ENCODE data around the gene SLC25A44. TPM values are rescaled to one million over a fixed set of nuclear protein-coding genes. Genes with fewer than 3 reads are reported as not detected.

SLC25A44 gene
- total RNA-seq, result 5.8 and 7.4 TPM in 2 replicates

DNA sequence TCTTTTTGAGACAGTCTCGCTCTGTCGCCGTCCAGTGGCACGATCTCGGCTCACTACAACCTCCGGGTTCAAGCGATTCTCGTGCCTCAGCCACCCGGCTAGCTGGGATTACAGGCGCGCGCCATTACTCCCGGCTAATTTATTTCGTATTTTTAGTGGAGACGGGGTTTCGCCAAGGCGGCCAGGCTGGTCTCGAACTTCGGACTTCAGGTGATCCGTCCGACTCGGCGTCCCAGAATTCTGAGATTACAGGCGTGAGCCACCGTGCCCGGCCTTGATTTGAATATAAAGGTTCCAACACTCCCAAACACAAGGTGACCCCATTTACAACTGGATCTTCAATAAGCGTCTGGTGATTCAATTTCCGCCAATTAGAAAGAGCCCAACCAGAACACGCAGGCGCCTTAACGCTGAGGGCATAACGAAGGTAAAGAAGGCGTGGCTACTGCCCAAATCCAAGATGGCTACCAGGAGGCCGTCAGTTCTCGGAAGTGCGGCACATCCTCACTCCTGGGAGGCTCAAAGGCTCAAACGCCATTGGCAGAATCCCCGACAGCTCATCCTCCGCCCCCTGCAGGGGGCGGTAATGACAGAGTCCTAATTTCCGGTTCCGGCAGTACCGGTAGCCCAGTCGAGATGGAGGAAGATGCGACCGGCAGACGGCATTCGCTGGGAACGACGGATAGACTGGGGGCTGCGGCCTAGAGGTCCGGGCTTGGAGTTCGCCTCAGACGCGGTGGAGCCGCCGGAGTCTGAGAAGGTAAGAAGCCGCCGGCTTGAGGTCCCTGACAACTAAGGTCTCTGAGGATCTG is at the start of gene SLC25A44:
TSS of gene SLC25A44 (plus strand) at position 617 of the 812 bp plus-strand sequence. CDS start 5,744 bp downstream, outside the sequence.
- TF ChIP-seq, protein P1, sequence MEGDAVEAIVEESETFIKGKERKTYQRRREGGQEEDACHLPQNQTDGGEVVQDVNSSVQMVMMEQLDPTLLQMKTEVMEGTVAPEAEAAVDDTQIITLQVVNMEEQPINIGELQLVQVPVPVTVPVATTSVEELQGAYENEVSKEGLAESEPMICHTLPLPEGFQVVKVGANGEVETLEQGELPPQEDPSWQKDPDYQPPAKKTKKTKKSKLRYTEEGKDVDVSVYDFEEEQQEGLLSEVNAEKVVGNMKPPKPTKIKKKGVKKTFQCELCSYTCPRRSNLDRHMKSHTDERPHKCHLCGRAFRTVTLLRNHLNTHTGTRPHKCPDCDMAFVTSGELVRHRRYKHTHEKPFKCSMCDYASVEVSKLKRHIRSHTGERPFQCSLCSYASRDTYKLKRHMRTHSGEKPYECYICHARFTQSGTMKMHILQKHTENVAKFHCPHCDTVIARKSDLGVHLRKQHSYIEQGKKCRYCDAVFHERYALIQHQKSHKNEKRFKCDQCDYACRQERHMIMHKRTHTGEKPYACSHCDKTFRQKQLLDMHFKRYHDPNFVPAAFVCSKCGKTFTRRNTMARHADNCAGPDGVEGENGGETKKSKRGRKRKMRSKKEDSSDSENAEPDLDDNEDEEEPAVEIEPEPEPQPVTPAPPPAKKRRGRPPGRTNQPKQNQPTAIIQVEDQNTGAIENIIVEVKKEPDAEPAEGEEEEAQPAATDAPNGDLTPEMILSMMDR (IDR thresholded peaks at IDR 0.05; ENCODE audit: insufficient read depth, low read length, severe bottlenecking), result peak; percentile 67
- peak; percentile 99 for DNase-seq (ENCODE audit: low read depth)
- FAIRE-seq, result peak; percentile 79
- peak within 1 kb of the TSS; percentile 78 for H3K4me3 ChIP-seq (ENCODE audit: low read depth, low read length)
- no peaks in the 10 kb centered on the region for H3K27me3 ChIP-seq (ENCODE audit: control insufficient read depth, insufficient read depth, low read length)
- peaks cover 3% of the 10 kb centered on the region for H3K36me3 ChIP-seq (ENCODE audit: control insufficient read depth, insufficient read depth, low read length)

DNA sequence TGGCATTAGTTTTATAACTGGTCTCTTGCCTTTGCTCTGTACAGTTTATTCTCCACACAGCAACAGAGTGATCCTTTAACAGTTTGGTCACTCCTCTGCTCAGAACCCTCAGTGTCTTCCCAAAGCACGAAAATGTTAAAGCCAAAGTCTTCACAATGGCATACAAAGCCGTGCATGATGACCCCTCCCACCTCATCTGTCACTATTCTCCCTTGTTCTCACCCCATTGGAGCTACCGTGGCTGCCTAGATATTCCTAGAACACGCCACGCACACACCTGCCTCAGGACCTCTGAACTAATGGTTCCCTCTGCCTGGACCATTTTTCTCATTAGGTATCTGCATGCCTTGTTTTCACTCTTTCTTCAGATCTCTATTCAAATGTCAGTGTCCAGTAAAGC is 49.2 kb upstream of the SLC25A44 start:
- Histone ChIP-seq H3K36me3 (ENCODE audit: control insufficient read depth, insufficient read depth, low read length) (peaks cover 3% of the 10 kb centered on the region), H3K4me3 (ENCODE audit: low read depth, low read length) (no peak overlapping the region), H3K27me3 (ENCODE audit: control insufficient read depth, insufficient read depth, low read length) (no peaks in the 10 kb centered on the region)
- no peak for FAIRE-seq
- TF ChIP-seq, protein P1 (IDR thresholded peaks at IDR 0.05; ENCODE audit: insufficient read depth, low read length, severe bottlenecking), result no peak
- DNase-seq (ENCODE audit: low read depth), result no peak

DNA sequence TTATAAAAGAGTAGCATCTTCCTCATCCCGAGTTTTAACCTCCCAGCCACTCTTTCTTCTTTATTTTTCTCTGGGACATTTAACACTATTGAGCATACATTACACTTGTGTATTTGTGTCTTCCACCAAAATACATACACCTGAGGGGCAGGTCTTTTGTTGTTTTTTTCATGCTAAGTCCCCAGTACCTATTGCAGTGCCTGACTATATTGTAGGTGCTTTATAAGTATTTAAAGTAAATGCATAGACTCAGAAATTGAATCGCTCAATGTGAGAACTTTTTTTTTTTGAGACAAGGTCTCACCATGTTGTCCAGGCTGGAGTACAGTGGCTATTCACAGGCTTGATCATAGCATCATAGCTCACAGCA is 48.3 kb upstream of the SLC25A44 start:
- H3K36me3 ChIP-seq (ENCODE audit: control insufficient read depth, insufficient read depth, low read length), result no peaks in the 10 kb centered on the region
- no peaks in the 10 kb centered on the region for H3K27me3 ChIP-seq (ENCODE audit: control insufficient read depth, insufficient read depth, low read length)
- FAIRE-seq, result no peak
- TF ChIP-seq, protein P1 (IDR thresholded peaks at IDR 0.05; ENCODE audit: insufficient read depth, low read length, severe bottlenecking), result no peak
- no peak overlapping the region for H3K4me3 ChIP-seq (ENCODE audit: low read depth, low read length)
- no peak for DNase-seq (ENCODE audit: low read depth)

DNA sequence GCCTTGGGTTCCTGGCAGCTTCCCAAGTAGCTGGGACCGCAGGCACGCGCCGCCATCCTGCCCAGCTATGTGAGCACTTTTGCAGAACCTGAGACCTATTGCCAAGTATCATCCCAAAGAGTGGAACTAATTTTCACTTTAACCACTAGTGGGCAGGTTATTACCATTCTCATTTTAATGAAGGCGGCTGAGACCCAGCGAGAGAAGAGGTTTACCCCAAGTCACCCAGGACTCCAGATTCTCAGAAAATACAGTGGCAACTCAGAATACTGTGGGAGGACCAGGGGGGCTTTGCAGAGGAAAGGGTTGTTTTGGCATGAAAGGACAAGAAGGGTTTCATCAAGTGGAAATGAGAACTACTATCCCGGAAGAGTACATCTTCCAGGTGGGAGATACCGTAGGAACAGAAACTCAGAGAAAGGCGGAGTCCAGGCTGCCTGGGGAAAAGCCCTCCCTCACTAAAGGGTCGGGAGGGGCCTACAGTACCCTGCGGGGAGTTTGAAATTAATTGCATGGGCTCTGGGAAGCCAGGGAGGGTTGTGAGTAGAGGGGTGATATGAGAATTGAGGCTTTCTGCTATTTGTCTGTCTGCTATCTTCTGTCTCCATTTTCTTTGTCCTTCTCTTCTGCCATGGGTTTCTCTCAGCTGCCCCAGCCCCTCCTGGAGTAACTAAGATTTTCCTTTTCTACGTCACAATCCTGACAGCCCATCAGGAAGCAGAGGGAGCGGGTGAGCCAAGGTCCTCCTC is 47.7 kb upstream of the SLC25A44 start:
- FAIRE-seq, result no peak
- DNase-seq (ENCODE audit: low read depth), result peak; percentile 92
- H3K4me3 ChIP-seq (ENCODE audit: low read depth, low read length), result no peak overlapping the region

GRCh38 chr1:156146769-156147405 is 47.0 kb upstream of the SLC25A44 start:
- Histone ChIP-seq H3K4me3 (ENCODE audit: low read depth, low read length) (no peak overlapping the region), H3K27me3 (ENCODE audit: control insufficient read depth, insufficient read depth, low read length) (no peaks in the 10 kb centered on the region), H3K36me3 (ENCODE audit: control insufficient read depth, insufficient read depth, low read length) (no peaks in the 10 kb centered on the region)
- TF ChIP-seq, protein P1 (IDR thresholded peaks at IDR 0.05; ENCODE audit: insufficient read depth, low read length, severe bottlenecking), result no peak
- no peak for FAIRE-seq
- DNase-seq (ENCODE audit: low read depth), result no peak

More for the DNA sequence above, 47.7 kb upstream of the SLC25A44 start:
- TF ChIP-seq, protein P1 (IDR thresholded peaks at IDR 0.05; ENCODE audit: insufficient read depth, low read length, severe bottlenecking), result peak; percentile 64
- Histone ChIP-seq H3K27me3 (ENCODE audit: control insufficient read depth, insufficient read depth, low read length) (no peaks in the 10 kb centered on the region), H3K36me3 (ENCODE audit: control insufficient read depth, insufficient read depth, low read length) (no peaks in the 10 kb centered on the region)

Data from bronchial epithelial cell (primary cell).